ENCODE data around the gene SIRT2.
"Not testable (repeated sequence)": the region's sequence is repeated elsewhere in the genome, so short reads cannot be mapped to it uniquely, and the experiment has no call there.

The SIRT2 gene

GRCh38 chr19:38862321-38863059 lies 36.9 kb downstream of the SIRT2 start:
- DNase-seq: no peak

GRCh38 chr19:38861368-38861767 lies 38.0 kb downstream of the SIRT2 start:
- no peak for DNase-seq

- DNase-seq: not testable (repeated sequence)
Measured at GRCh38 chr19:38859631-38860204, 39.7 kb downstream of the SIRT2 start.

DNA sequence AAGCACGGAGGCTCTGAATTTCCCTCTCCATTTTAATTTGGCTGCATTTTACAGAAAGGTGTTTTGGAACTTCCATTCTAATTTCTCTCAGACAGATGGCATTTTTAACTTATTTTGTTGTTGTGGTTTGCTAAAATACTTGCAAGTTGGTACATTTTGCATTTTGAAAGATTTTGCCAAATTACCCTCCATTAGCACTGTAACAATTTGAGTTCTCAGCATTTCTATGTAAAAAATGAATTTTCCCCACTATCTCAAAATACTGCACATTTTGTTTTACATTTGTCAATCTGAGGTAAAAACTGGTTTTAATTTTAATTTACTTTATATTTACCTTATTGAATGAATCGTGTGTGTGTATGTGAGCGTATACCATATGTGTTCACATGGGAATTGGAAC lies 42.6 kb downstream of the SIRT2 start:
- no peak for DNase-seq

DNA sequence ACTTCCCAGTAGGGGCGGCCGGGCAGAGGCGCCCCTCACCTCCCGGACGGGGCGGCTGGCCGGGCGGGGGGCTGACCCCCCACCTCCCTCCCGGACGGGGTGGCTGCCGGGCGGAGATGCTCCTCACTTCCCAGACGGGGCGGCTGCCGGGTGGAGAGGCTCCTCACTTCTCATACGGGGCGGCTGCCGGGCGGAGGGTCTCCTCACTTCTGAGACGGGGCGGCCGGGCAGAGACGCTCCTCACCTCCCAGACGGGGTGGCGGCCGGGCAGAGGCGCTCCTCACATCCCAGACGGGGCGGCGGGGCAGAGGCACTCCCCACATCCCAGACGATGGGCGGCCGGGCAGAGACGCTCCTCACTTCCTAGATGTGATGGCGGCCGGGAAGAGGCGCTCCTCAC lies 43.7 kb downstream of the SIRT2 start:
- DNase-seq: not testable (repeated sequence)

DNA sequence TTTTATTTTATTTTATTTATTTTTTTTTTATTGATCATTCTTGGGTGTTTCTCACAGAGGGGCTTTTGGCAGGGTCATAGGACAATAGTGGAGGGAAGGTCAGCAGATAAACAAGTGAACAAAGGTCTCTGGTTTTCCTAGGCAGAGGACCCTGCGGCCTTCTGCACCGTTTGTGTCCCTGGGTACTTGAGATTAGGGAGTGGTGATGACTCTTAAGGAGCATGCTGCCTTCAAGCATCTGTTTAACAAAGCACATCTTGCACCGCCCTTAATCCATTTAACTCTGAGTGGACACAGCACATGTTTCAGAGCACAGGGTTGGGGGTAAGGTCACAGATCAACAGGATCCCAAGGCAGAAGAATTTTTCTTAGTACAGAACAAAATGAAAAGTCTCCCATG lies 44.5 kb downstream of the SIRT2 start:
- not testable (repeated sequence) for DNase-seq

DNA sequence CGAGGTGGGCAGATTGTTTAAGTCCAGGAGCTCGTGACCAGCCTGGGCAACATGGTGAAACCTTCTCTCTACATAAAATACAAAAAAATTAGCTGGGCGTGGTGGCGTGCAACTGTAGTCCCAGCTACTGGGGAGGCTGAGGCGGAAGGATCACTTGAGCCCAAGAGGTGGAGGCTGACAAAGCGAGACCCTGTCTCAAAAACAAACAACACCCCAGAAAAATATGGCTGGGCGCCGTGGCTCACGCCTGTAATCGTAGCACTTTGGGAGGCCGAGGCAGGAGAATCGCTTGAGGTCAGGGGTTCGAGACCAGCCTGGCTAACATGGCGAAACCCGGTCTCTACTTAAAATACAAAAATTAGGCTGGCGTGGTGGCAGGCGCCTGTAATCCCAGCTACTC lies 46.2 kb downstream of the SIRT2 start:
- DNase-seq: no peak

DNA sequence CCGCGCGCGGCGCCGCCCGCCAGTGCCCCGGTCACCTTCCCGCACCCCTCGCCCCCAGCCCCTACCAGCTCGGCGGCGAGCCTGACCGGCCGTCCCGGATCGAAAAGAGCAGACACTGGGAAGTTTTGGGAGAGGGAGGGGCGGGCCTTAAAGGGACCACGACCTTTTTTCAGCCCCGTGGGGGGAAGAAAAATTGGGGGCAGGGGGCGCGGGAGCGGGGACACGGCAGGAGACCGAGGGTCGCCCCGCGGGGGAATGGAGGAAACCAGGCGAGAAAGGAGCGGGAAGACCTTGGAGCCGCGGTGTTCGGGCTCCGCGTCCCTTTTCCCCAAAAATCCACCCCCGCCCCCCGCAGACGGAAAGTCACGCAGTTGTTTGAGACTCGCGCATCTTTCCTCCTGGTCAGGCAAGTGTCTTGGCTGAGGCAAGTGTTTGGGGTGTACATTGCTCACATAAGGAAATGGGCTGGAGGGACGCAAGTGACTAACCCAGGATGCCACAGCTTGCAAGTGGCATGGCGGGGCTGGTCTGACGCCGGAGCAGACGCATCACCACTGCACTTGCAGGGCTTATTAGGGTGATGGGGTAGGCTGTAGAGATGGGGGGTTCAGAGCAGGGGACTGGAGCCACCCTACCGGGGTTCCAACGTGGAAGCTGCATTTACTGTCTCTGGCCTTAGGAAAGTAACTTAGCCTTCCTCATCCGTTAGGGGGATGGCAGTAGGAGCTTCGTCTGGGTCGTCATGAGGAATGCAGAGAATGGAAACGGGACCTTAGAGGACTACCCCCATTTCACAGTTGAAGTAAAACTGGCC lies 47.0 kb downstream of the SIRT2 start:
- DNase-seq: peak; percentile 54

DNA sequence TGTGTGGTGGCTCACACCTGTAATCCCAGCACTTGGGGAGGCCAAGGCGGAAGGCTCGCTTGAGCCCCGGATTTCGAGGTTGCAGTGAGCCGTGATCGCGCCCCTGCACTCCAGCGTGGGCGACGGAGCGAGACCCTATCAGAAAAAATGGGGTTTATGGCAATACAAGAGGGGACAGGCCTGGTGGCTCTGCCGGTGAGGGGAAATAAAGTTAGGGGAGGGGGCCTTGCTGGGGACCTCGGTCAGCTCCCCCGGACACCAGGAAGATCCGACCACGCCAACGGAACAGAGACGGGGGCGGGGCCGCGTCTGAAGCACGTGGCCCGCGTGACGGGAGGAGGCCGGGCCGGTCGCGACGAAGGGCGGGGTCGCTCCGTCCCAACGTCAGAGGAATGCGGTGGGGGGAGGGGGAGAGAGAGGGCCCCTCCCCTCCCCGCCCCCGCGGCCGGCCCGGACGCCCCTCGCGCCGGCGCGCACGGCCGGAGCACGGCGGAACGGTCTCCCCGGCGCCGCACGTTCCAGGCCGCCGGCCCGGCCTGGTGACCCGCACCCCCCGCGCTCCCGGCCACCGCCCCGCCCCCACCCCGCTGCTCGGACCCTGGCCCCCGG lies 47.7 kb downstream of the SIRT2 start:
- peak; percentile 87 for DNase-seq

GRCh38 chr19:38850976-38851621 lies 48.3 kb downstream of the SIRT2 start:
- peak; percentile 77 for DNase-seq

GRCh38 chr19:38850436-38850975 lies 48.9 kb downstream of the SIRT2 start:
- no peak for DNase-seq

GRCh38 chr19:38849860-38850435 lies 49.5 kb downstream of the SIRT2 start, which contains the start of gene HNRNPL:
Gene HNRNPL (minus strand): TSS chr19:38849986. CDS start chr19:38849966, 20 bp downstream.
- peak; percentile 99 for DNase-seq

DNA sequence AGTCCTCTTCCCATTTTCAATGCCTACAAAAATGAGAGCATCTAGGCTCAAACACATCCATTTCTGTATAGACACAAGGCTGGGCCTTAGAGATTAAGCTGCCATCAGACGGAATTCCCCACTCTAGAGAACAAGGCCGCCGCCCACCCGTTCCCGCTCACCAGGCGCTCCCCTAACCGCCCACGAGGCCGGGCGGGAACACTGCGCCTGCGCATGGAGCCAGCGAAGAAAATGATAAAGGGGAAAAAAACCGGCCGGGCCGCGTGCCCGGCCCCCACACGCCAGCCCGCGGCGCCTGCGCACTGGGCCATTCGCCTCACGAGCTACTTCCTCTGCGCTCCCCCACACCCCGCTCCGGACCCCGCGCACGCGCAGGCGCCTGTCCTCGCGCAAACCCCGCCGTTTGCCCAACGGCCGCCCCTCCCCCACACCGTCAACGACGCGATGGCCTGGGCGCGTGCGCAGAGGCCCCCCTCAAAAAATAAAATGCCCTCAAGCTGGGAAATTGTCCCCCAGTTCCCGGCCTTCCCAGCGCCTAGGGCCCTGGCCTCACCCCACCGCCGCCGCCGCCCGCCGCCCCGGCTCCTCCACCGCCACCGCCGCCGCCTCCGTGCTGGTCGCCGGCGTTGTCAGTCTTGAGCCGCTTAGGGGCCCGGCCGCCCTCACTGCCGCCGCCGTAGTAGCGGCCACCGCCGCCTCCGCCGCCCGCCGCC lies 50.1 kb downstream of the SIRT2 start:
- DNase-seq: peak; percentile 95

- DNase-seq: no peak
Measured at GRCh38 chr19:38848299-38849146, 50.9 kb downstream of the SIRT2 start.

DNA sequence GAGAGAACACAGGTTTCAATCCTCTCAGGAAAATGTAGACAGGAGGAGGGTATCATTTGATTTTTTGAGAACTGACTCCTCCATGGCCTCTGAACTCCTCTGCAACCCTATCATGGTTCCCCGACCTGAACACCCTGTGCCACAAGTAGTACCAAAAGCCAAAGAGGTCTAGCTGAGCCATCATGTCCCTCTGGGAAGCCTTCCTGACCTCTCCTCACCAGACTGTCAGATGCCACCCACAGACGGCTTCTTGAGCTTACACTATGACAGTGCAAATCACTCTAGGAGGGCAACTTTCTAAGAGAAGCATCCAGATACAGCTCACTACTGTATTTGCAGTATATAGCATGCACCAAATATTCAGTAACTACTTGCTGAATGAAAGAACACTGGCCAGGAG lies 53.3 kb downstream of the SIRT2 start:
- DNase-seq: no peak

GRCh38 chr19:38845374-38846024 lies 53.9 kb downstream of the SIRT2 start:
- DNase-seq: no peak

- DNase-seq: no peak
Measured at GRCh38 chr19:38844093-38844686, 55.2 kb downstream of the SIRT2 start.

DNA sequence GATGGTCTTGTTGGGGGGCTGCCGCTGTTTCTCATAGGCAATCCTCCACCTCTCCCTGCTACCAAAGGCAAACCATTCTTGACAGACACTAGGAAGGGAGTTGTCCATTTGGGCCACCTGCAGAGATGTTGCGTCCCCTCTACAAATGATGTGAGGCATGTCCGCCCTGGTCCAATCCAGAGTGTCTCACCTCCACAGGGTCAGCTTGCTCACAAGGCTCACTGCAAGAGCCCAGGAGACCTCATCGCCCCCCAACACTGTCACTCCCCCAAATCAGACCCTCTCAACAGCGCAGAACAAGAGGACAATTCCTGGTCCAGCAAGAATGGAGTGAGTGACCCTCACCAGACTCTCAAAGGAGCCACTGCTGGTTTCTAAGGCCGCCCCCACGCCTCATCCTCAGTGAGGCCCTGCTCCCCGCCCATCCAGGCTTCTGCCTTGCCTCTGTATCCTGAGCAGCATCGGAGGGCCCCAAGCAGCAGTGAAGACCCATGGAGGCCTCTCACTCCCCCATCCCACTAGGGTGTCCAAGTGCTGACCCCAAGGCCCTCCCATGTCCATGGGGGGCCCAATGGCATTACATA lies 56.2 kb downstream of the SIRT2 start:
- no peak for DNase-seq

All from retina (tissue), 1 donor.